DMS153 treated with DMSO at 0.1 percent for 48 hours (cell line): ENCODE results near the gene BDKRB1.
A peak's percentile ranks its signal among the peaks of the same experiment; 100 is the strongest.

Experiments used
- DNase-seq: peaks from one replicate; lab custom pipeline; 2025; ENCODE audit not compliant: unreplicated experiment; lab: John Stamatoyannopoulos, UW

Gene BDKRB1

GRCh38 chr14:96261053-96261452 is 5.0 kb downstream of the BDKRB1 start:
- no peak for DNase-seq

GRCh38 chr14:96261772-96262655 is 6.0 kb downstream of the BDKRB1 start:
- DNase-seq = no peak

- DNase-seq = no peak
Measured at GRCh38 chr14:96263347-96264199, 7.6 kb downstream of the BDKRB1 start.

GRCh38 chr14:96264200-96264553 is 8.2 kb downstream of the BDKRB1 start:
- DNase-seq = no peak

- no peak for DNase-seq
Measured at GRCh38 chr14:96264853-96265252, 8.8 kb downstream of the BDKRB1 start.

- DNase-seq = peak; percentile 68
Measured at GRCh38 chr14:96265383-96266095, 9.5 kb downstream of the BDKRB1 start.

GRCh38 chr14:96267336-96267735 is 11.3 kb downstream of the BDKRB1 start:
- peak; percentile 18 for DNase-seq

GRCh38 chr14:96267916-96268315 is 11.9 kb downstream of the BDKRB1 start:
- DNase-seq = no peak

DNA sequence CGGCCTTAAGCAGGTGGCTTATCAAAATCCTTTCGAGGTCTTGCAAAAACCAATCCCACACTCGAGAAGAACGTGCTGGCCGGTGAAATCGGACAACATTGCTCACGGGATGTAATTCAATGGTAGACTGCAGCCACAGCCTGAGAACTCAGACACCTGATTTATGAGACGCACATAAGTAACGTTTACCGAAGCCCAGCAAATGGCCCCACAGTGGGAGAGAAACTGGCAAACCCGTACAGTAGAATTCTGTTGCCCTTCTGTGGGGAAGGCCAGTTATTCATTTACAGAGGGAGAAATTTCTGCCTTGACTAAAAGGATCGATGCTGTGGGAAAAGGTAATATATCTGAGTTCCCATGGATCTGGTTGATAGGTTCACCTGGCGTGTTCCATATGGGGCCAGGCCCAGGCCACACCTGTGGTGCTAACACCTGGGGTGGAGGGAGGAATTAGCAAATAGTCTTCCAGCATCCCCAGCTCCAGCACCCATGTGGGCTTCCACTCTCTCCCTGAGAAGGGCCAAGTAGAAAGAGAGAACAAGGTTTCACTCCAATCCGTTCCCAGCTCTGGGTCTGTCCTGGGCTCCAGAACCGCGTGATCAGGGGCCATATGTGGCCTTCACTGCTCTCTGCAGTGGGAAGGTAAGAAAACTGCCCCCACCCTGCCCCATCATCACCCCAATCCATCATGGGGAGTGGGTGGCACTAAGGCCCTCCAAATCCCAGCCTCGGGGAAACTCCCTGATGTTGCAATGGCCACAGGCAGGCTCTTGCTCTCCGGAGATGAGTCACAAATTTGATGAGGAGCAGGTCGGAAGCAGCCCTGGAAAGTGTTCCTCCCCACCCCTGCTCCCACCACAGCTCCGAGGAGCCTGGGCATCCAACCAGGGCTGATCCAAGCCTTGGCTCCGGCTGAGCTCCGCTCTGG is 12.7 kb downstream of the BDKRB1 start:
- DNase-seq = no peak

- no peak for DNase-seq
Measured at GRCh38 chr14:96269359-96269710, 13.3 kb downstream of the BDKRB1 start.

- DNase-seq = no peak
Measured at GRCh38 chr14:96270565-96271420, 14.8 kb downstream of the BDKRB1 start.

- DNase-seq = no peak
Measured at GRCh38 chr14:96271421-96271762, 15.4 kb downstream of the BDKRB1 start.

GRCh38 chr14:96272777-96273473 is 16.9 kb downstream of the BDKRB1 start:
- DNase-seq = no peak

- no peak for DNase-seq
Measured at GRCh38 chr14:96273629-96274028, 17.6 kb downstream of the BDKRB1 start.

DNA sequence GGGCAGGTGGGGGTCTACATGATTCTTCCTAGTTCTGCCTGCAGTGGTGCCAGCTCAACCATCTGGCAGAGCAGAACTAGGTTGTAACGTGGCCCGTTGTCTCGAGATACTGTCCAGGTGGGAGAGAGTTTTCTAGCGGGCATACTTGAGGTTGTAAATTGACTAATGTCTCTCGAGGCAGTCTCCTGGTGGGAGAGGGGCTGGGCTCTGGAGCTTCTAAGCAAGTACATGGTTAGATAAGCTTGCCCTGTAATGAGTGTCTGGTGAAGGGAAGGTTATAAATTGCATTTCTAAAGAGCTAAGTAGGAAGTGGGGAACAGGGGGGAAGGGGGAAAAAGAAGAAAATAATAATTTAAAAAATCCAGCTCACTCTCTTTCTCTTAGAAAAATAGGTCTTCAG is 18.1 kb downstream of the BDKRB1 start:
- no peak for DNase-seq

- DNase-seq = no peak
Measured at GRCh38 chr14:96274543-96274942, 18.5 kb downstream of the BDKRB1 start.

GRCh38 chr14:96275177-96276112 is 19.4 kb downstream of the BDKRB1 start:
- DNase-seq = peak; percentile 35

DNA sequence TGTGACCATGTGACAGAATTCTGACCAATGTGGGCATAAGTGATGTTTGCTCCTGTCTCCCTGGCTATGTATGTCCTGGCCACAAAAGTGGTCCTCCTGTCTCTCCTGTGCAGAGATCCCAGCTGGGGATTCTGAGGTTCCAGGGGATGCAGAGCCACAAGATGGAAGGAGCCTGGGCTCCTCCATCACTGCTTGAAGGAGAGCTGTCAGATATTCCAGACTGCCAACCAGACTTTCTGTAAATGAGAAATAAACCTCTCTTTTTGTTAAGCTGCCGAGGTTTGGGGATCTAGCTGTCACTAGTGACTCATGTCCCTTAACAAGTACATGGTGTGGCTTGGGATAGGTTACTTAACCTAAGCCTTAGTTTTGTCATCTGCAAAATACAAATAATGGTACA is 21.9 kb downstream of the BDKRB1 start:
- no peak for DNase-seq
